Loucy (cell line): ENCODE results near the gene ROR1.

Experiments
- H2AFZ ChIP-seq: fragments of 200-600 bp; sonication (generic); 2 replicates; pipeline ENCODE4 v1.6.0; 2016; ENCODE audit warnings: antibody characterized with exemption, mild to moderate bottlenecking, low read length, moderate library complexity
- H3F3A ChIP-seq: fragments of 200-600 bp; 2 replicates; pipeline ENCODE4 v1.6.0; 2016; ENCODE audit warnings: antibody characterized with exemption, low read depth, mild to moderate bottlenecking
- H3K27me3 ChIP-seq: fragments of 200-600 bp; sonication (generic); 2 replicates; pipeline ENCODE4 v1.6.1; 2014; ENCODE audit warnings: low read length, mild to moderate bottlenecking; ENCODE audit not compliant: insufficient read depth, poor library complexity, severe bottlenecking
- H3K36me3 ChIP-seq: fragments of 200-600 bp; sonication (generic); 2 replicates; pipeline ENCODE4 v1.6.1; 2016; ENCODE audit warnings: low read length; ENCODE audit not compliant: insufficient read depth
- H3K4me1 ChIP-seq: fragments of 200-600 bp; sonication (generic); 2 replicates; pipeline ENCODE4 v1.5.1; 2014; ENCODE audit warnings: low read length, mild to moderate bottlenecking; ENCODE audit not compliant: insufficient read depth, poor library complexity, severe bottlenecking
- H3K4me2 ChIP-seq: fragments of 200-600 bp; sonication (generic); 2 replicates; pipeline ENCODE4 v1.6.0; 2014; ENCODE audit warnings: antibody characterized with exemption, low read length, low read depth, mild to moderate bottlenecking; ENCODE audit not compliant: poor library complexity, severe bottlenecking
- H3K4me3 ChIP-seq: fragments of 200-600 bp; sonication (generic); 2 replicates; pipeline ENCODE4 v1.5.1; 2014; ENCODE audit warnings: low read length, mild to moderate bottlenecking, mixed read lengths; ENCODE audit not compliant: poor library complexity, severe bottlenecking
- H3K79me2 ChIP-seq: fragments of 200-600 bp; sonication (generic); 2 replicates; pipeline ENCODE4 v1.6.1; 2014; ENCODE audit warnings: low read length; ENCODE audit not compliant: insufficient read depth
- H3K9ac ChIP-seq: fragments of 200-600 bp; sonication (generic); 2 replicates; pipeline ENCODE4 v1.6.0; 2014; ENCODE audit warnings: mild to moderate bottlenecking, low read depth, low read length, moderate library complexity; ENCODE audit not compliant: poor library complexity, severe bottlenecking
- H3K9me2 ChIP-seq: fragments of 200-600 bp; sonication (generic); replicated peaks from 2 replicates; pipeline ENCODE4 v1.6.1; 2016; ENCODE audit warnings: low read depth, low read length, mixed read lengths
- H3K9me3 ChIP-seq: fragments of 200-600 bp; sonication (generic); 2 replicates; pipeline ENCODE4 v1.6.1; 2014; ENCODE audit warnings: mild to moderate bottlenecking, antibody characterized with exemption, low read length, low read depth; ENCODE audit not compliant: insufficient read depth
- H4K20me1 ChIP-seq: fragments of 200-600 bp; sonication (generic); 2 replicates; pipeline ENCODE4 v1.6.0; 2014; ENCODE audit warnings: antibody characterized with exemption, low read length, mild to moderate bottlenecking; ENCODE audit not compliant: insufficient read depth, poor library complexity, severe bottlenecking
- EZH2phosphoT487 ChIP-seq: fragments of 200-600 bp; IDR thresholded peaks from 2 replicates; pipeline ENCODE4 v1.6.1; 2018; ENCODE audit warnings: antibody characterized with exemption, mild to moderate bottlenecking, moderate library complexity, borderline replicate concordance
- TF ChIP-seq, protein P1 (sequence below): fragments of 200-600 bp; sonication (generic); conservative IDR thresholded peaks from 2 replicates; pipeline ENCODE4 v1.5.1; 2014; ENCODE audit warnings: mild to moderate bottlenecking, antibody characterized with exemption, low read length

ROR1 gene

DNA sequence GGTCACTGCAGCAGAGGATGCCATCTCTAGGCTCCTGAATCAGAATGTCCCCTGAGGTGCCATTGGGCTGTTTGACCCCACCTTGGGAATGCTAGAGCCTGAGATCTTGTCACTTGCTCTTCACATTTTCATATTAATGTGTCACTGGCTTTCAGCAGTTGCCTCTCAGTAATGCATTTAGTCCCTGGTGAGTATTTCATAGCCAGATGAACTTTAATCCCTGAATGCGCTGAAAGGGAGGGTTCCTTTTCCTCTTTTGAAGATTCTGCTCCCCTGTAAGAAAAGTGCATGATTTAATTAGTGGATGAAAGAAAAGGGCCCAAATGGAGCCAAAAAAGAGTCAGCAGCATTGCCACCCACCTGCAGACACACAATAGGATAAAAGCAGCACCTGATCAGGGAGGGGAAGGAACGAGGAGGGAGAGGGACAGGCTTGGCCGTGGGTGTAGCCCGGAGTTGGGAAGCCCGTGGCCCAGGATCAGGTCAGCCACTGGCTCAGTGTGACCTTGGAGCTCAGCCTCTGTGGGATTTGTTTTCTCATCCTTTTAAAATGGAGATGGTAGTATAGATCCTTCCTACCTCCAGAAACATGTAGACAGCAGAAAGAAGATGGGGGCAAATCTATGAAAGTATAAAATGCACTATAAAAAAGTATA, 31.1 kb downstream of the ROR1 start:
- Histone ChIP-seq H3F3A (no peaks in the 10 kb centered on the region), H3K27me3 (no peaks in the 10 kb centered on the region), H3K36me3 (no peaks in the 10 kb centered on the region), H3K4me2 (no peak overlapping the region), H3K9me3 (no peaks in the 10 kb centered on the region; the same call in 1 of the 2 replicates), H2AFZ (no peak overlapping the region), H3K4me1 (no peaks in the 10 kb centered on the region), H3K4me3 (no peak overlapping the region), H4K20me1 (no peaks in the 10 kb centered on the region), H3K9me2 (no peaks in the 10 kb centered on the region), H3K79me2 (no peaks in the 10 kb centered on the region), H3K9ac (no peak overlapping the region)
- TF ChIP-seq EZH2phosphoT487: no peak
- TF ChIP-seq, protein P1, sequence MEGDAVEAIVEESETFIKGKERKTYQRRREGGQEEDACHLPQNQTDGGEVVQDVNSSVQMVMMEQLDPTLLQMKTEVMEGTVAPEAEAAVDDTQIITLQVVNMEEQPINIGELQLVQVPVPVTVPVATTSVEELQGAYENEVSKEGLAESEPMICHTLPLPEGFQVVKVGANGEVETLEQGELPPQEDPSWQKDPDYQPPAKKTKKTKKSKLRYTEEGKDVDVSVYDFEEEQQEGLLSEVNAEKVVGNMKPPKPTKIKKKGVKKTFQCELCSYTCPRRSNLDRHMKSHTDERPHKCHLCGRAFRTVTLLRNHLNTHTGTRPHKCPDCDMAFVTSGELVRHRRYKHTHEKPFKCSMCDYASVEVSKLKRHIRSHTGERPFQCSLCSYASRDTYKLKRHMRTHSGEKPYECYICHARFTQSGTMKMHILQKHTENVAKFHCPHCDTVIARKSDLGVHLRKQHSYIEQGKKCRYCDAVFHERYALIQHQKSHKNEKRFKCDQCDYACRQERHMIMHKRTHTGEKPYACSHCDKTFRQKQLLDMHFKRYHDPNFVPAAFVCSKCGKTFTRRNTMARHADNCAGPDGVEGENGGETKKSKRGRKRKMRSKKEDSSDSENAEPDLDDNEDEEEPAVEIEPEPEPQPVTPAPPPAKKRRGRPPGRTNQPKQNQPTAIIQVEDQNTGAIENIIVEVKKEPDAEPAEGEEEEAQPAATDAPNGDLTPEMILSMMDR: no peak

DNA sequence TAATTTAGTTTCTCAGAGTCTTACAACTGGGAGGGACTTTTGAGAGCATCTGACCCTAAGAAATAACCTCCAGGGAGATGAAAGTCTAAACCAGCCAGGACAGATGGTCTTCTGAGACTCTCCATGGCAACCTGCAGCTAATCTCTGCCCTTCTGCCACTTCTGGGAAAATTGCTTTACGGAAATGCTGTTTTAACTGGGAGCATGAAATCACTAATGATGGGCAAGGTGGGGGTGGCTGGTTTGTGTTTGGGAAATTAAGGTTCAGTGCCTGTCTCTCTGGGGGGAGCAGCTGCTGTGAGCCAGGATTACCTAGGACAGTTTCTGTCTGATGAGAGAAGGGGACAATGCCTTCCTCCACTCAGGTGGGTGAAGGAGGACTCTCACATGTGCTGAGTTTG, 33.2 kb downstream of the ROR1 start:
- Histone ChIP-seq H4K20me1 (no peaks in the 10 kb centered on the region), H3K4me2 (no peak overlapping the region), H3K79me2 (no peaks in the 10 kb centered on the region)

DNA sequence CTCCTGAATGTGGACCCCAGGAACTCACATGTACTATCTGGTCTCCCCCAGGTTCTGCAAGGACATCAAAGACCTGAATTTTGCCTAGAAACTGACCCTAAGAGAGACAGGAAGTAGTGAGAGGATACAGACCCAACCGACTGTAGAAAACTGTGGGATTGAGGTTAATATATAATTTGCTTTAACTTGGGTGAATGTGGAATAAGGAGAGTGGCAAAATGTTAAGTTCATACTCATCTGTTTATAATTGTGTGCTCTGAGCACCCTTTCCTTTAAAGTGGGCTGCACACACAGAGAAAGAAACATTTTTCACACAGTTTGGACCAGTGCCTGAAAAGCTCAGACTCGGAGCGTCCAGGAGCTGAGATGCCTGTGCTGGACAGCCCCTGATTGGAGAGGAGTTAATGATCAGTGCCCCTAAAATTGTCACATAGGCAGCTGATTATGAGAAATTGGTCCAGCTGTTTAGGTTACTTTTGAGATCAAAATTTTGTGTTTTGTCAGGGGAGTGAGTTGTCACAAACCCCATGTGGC, 37.2 kb downstream of the ROR1 start:
- H3F3A ChIP-seq: no peaks in the 10 kb centered on the region
- H3K4me3 ChIP-seq: no peak overlapping the region
- no peaks in the 10 kb centered on the region for H3K9me2 ChIP-seq
- no peaks in the 10 kb centered on the region for H3K79me2 ChIP-seq
- peaks cover 6% of the 10 kb centered on the region; the same call in 1 of the 2 replicates for H3K9me3 ChIP-seq
- H3K4me1 ChIP-seq: peaks cover 10% of the 10 kb centered on the region
- no peak overlapping the region for H3K9ac ChIP-seq
- H3K27me3 ChIP-seq: no peaks in the 10 kb centered on the region
- no peaks in the 10 kb centered on the region for H4K20me1 ChIP-seq
- no peak overlapping the region for H3K4me2 ChIP-seq
- H3K36me3 ChIP-seq: no peaks in the 10 kb centered on the region
- peak overlapping the region; percentile 19; the same call in 1 of the 2 replicates for H2AFZ ChIP-seq
- TF ChIP-seq, protein P1: no peak
- no peak for TF ChIP-seq EZH2phosphoT487

More for the DNA sequence above, 33.2 kb downstream of the ROR1 start:
- Histone ChIP-seq H3K36me3 (no peaks in the 10 kb centered on the region), H2AFZ (no peak overlapping the region), H3K9ac (no peak overlapping the region), H3K4me1 (peaks cover 10% of the 10 kb centered on the region), H3K4me3 (no peak overlapping the region), H3K27me3 (no peaks in the 10 kb centered on the region), H3F3A (no peaks in the 10 kb centered on the region), H3K9me3 (no peaks in the 10 kb centered on the region; the same call in 1 of the 2 replicates), H3K9me2 (no peaks in the 10 kb centered on the region)
- no peak for TF ChIP-seq EZH2phosphoT487
- TF ChIP-seq, protein P1: no peak
